PC-9 (cell line): ENCODE measurements around the gene B4GALNT3. TPM values are rescaled to one million over a fixed set of nuclear protein-coding genes. Genes with fewer than 3 reads are reported as not detected.

ENCODE experiments used
- BruUV-seq: library from RNA; stranded (reverse); fragments of 400-500 nt; replicated peaks from 2 replicates; lab custom pipeline; 2021; lab: Mats Ljungman, UMichigan
- CTCF ChIA-PET: fragments of 300-600 bp; sonication (Branson Sonifier 250); formaldehyde crosslinking; loops from one replicate; lab custom pipeline; 2022; ENCODE audit warnings: antibody characterized with exemption; lab: Charles Lee
- POLR2A ChIA-PET: fragments of 300-600 bp; sonication (Branson Sonifier 250); formaldehyde crosslinking; loops from one replicate; lab custom pipeline; 2022; ENCODE audit warnings: antibody characterized with exemption; ENCODE audit not compliant: unreplicated experiment; lab: Charles Lee
- DNase-seq, 2 experiments: peaks; one replicate each; pipeline versions ENCODE4 v3.0.0 to v3.0.0-alpha.2; 2015 to 2022; ENCODE audit warnings: mixed read lengths in 1 of 2
- H2AFZ ChIP-seq: fragments of 200-600 bp; sonication (generic); 2 replicates; pipeline ENCODE4 v1.8.1; 2017; ENCODE audit warnings: antibody characterized with exemption
- H3F3A ChIP-seq: fragments of 200-600 bp; sonication (generic); 2 replicates; pipeline ENCODE4 v1.8.1; 2017; ENCODE audit warnings: antibody characterized with exemption, mild to moderate bottlenecking, low read depth; ENCODE audit not compliant: insufficient read depth
- H3K27ac ChIP-seq: fragments of 200-600 bp; sonication (generic); 2 replicates; pipeline ENCODE4 v1.6.1; 2016; ENCODE audit warnings: mixed run types
- H3K27me3 ChIP-seq: fragments of 200-600 bp; sonication (generic); 2 replicates; pipeline ENCODE4 v1.6.1; 2016; ENCODE audit warnings: low read depth, mixed run types; ENCODE audit not compliant: insufficient read depth
- H3K36me3 ChIP-seq: fragments of 200-600 bp; sonication (generic); 2 replicates; pipeline ENCODE4 v1.6.1; 2016; ENCODE audit warnings: low read depth, mixed run types
- H3K4me1 ChIP-seq: fragments of 200-600 bp; sonication (generic); replicated peaks from 2 replicates; pipeline ENCODE4 v1.6.1; 2016; ENCODE audit warnings: mixed run types; ENCODE audit not compliant: insufficient read depth
- H3K4me2 ChIP-seq: fragments of 200-600 bp; sonication (generic); 2 replicates; pipeline ENCODE4 v1.6.1; 2017; ENCODE audit warnings: mixed run types
- H3K4me3 ChIP-seq: fragments of 200-600 bp; sonication (generic); 2 replicates; pipeline ENCODE4 v1.6.1; 2016; ENCODE audit warnings: mixed run types
- H3K79me2 ChIP-seq: fragments of 200-600 bp; sonication (generic); 2 replicates; pipeline ENCODE4 v1.6.1; 2017; ENCODE audit warnings: low read depth, mixed run types
- H3K9me2 ChIP-seq: fragments of 200-600 bp; sonication (generic); 2 replicates; pipeline ENCODE4 v1.8.1; 2017; ENCODE audit warnings: mild to moderate bottlenecking; ENCODE audit not compliant: insufficient read depth
- H3K9me3 ChIP-seq: fragments of 200-600 bp; sonication (generic); 2 replicates; pipeline ENCODE4 v1.8.1; 2016; ENCODE audit warnings: low read depth; ENCODE audit not compliant: insufficient read depth
- H4K20me1 ChIP-seq: fragments of 200-600 bp; sonication (generic); 2 replicates; pipeline ENCODE4 v1.8.1; 2017; ENCODE audit not compliant: insufficient read depth
- CTCF ChIP-seq: fragments of 200-600 bp; sonication (generic); conservative IDR thresholded peaks from 2 replicates; pipeline ENCODE4 v1.6.1; 2017; ENCODE audit warnings: mixed run types, antibody characterized with exemption, mild to moderate bottlenecking, moderate library complexity
- EZH2 ChIP-seq: fragments of 200-600 bp; sonication (generic); IDR thresholded peaks from 2 replicates; pipeline ENCODE4 v1.8.0; 2017; ENCODE audit warnings: antibody characterized with exemption, low read depth
- intact Hi-C: fragments of 100-400 bp; cut with micrococcal nuclease; formaldehyde crosslinking; loops from one replicate; pipeline ENCODE4 v1.10.0; 2022; ENCODE audit not compliant: unreplicated experiment
- total RNA-seq: library from RNA; stranded (reverse); gene quantifications from 2 replicates; pipeline ENCODE4 v1.2.3, GENCODE V29; 2021

The B4GALNT3 gene
- total RNA-seq, 1 experiment from 2014 or later: 8.0 TPM

DNA sequence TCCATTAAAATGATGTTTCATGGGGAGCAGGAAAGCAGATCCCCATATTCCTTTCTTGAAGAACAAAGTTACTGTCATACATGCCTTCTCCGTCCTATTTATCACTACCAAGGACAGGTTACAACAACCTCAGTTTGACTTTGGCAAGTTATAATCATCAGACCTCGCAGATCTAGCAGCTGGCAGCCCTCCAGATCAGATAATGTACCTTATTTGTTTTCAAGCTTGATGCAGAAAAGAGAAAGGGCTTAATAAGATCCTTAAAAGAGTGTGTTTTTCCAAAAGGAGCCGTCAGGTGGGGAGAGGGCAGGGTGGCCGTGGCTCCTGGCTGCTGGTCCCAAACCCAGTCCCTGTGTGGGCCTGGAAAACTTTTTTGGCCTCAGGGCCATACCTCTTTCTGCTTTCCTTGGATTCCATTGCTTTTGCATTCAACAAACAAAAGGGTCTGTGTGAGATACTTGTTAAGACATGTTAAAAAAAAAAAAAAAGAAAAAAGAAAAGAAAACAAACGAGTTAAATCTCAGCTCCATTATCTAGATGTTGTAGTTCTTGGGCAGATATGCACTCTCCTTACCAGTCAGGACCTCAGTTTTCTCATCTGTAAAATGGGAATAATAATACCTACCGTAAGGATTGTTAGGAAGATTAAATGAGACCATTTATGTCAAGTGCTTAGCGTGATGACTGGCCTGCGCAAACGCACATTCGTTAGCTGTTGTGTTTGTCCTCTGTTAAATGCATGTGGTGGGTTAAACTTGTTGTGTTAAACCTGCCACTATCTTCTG, 64.6 kb downstream of the B4GALNT3 start:
- POLR2A ChIA-PET: no interaction called here
- BruUV-seq: no TSS peak
- H3K4me3 ChIP-seq: no peak overlapping the region
- CTCF ChIA-PET: no interaction called here
- no peak overlapping the region for H2AFZ ChIP-seq
- H3K36me3 ChIP-seq: no peaks in the 10 kb centered on the region
- intact Hi-C loops: no loop called here
- H3K4me1 ChIP-seq: peaks cover 5% of the 10 kb centered on the region
- peaks cover 9% of the 10 kb centered on the region for H3F3A ChIP-seq
- H3K27me3 ChIP-seq: peaks cover 14% of the 10 kb centered on the region; the same call in 1 of the 2 replicates
- 0 out of 2 replicates have a peak, but pooled peaks cover 3% of the 10 kb centered on the region for H3K9me3 ChIP-seq
- H3K27ac ChIP-seq: no peak overlapping the region
- H3K9me2 ChIP-seq: no peaks in the 10 kb centered on the region
- H4K20me1 ChIP-seq: no peaks in the 10 kb centered on the region
- DNase-seq: peak; percentile 59 to 62
- no peaks in the 10 kb centered on the region for H3K79me2 ChIP-seq
- TF ChIP-seq CTCF: no peak
- no peak for TF ChIP-seq EZH2
- peak overlapping the region; percentile 27; the same call in 1 of the 2 replicates for H3K4me2 ChIP-seq

- Histone ChIP-seq H3K4me2 (no peak overlapping the region), H3K79me2 (no peaks in the 10 kb centered on the region), H3K9me3 (peaks cover 4% of the 10 kb centered on the region; the same call in 1 of the 2 replicates), H3K9me2 (no peaks in the 10 kb centered on the region), H2AFZ (no peak overlapping the region), H4K20me1 (no peaks in the 10 kb centered on the region), H3K36me3 (no peaks in the 10 kb centered on the region), H3K4me3 (no peak overlapping the region), H3F3A (peaks cover 9% of the 10 kb centered on the region), H3K27me3 (no peaks in the 10 kb centered on the region), H3K27ac (no peak overlapping the region), H3K4me1 (peaks cover 5% of the 10 kb centered on the region)
- CTCF ChIA-PET: no interaction called here
- intact Hi-C loops: no loop called here
- TF ChIP-seq CTCF (no peak), EZH2 (no peak)
- POLR2A ChIA-PET: no interaction called here
- no peak for DNase-seq
- no TSS peak for BruUV-seq
These were observed 66.3 kb downstream of the B4GALNT3 start for GRCh38 chr12:526089-526488.

GRCh38 chr12:527241-527640, 67.5 kb downstream of the B4GALNT3 start:
- DNase-seq: no peak
- Histone ChIP-seq H3K4me1 (peaks cover 5% of the 10 kb centered on the region), H3K9me3 (peaks cover 4% of the 10 kb centered on the region; the same call in 1 of the 2 replicates), H3K36me3 (no peaks in the 10 kb centered on the region), H3K27me3 (no peaks in the 10 kb centered on the region), H4K20me1 (no peaks in the 10 kb centered on the region), H3K79me2 (no peaks in the 10 kb centered on the region), H3K27ac (no peak overlapping the region), H3K9me2 (no peaks in the 10 kb centered on the region), H2AFZ (no peak overlapping the region), H3K4me2 (no peak overlapping the region), H3K4me3 (no peak overlapping the region), H3F3A (peaks cover 9% of the 10 kb centered on the region)
- no peak for TF ChIP-seq CTCF
- TF ChIP-seq EZH2: no peak
- no TSS peak for BruUV-seq
- intact Hi-C loops: no loop called here
- POLR2A ChIA-PET: interaction anchor here (0.7 kb wide), 1 partner anchor 83 kb away, joined by 4 read pairs; no protein-coding TSS in a partner anchor
- CTCF ChIA-PET: interaction anchor here (0.6 kb wide), 1 partner anchor 83 kb away, joined by 3 read pairs; no protein-coding TSS in a partner anchor
